ENCODE measurements around the gene GNLY.

GNLY gene

DNA sequence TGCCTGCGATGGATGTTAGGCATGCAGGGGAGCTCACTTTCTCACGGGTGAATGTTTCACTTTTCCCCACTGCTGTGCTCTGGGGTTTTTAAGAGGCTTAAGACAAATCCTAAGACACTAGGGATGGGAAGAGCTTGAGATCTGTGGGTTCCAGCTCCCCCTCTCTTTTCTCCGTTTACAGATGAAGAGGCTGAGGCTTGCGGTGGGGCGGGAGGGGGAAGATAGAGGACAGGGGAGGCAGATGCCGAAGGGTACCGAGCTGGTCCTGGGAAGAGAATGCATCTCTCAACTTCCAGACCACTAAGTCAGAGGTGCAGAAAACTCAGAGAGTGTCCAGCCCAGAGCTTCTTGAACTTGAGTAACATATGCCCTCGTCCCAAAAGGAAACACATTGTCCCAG is 51.5 kb downstream of the GNLY start:
- DNase-seq (ENCODE audit: low read depth), result no peak

GRCh38 chr2:85746321-85747004 is 52.3 kb downstream of the GNLY start:
- no peak for DNase-seq (ENCODE audit: low read depth)

DNA sequence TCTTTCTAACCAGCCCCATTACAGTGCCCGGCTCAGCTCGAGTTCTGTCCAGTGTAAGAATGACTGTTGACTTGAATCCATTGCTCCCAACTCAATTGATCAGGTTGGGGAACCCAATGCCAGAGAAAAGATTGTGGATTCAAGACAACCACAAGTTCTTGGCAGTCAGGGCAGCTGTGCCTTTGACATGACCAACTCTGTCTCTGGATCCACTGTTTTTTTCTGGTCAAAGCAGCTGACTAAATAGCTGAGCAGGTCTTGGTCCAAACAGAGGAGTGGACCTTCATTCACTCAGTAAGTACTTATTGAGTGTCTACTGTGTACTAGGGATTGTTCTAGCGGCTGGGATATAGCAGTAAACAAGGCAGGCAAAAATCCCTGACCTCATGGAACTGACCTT is 53.3 kb downstream of the GNLY start:
- DNase-seq (ENCODE audit: low read depth), result no peak

DNA sequence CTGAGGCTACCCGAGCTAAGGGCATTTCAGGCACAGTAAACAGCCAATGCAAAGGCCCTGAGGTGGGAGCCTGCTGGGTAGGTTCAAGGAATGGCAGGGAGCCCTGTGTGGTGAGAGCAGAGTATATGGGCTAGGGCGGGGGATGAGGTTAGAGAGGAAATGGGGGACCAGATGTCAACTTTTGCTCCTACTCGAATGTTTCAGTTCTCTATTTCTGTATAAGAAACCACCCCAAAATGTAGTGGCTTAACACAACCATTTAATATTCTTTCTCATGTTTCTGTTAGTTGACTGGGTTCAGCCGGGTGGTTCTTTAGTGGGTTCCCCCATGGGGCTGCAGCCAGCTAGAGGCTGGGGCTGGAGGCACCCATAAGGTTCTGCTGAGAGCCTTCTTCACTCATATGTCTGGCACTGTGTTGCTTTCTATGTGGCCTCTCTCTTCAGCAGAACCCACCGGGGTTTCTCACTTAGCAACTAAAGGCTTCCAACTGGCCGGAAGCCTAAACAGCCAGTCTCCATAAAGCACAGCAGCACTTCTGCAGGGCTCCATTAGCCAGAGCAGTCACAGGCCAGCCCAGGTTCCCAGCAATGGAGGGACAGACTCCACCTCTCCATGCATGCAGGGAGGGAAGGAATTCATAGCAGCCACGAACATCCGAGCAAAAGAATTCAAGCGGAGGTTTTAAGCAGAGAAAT is 54.0 kb downstream of the GNLY start:
- no peak for DNase-seq (ENCODE audit: low read depth)
